Type B pancreatic cell (in vitro differentiated cells): ENCODE measurements around the gene IFT172. TPM values are rescaled to one million over a fixed set of nuclear protein-coding genes. Genes with fewer than 3 reads are reported as not detected.

Experiments used
- DNase-seq: peaks from one replicate; pipeline ENCODE4 v3.0.0; 2021; ENCODE audit warnings: mixed read lengths; ENCODE audit not compliant: unreplicated experiment; ENCODE audit errors: extremely low spot score
- H3K27ac Mint-ChIP-seq: 2 replicates; pipeline ENCODE4 v1.8.0; 2021; ENCODE audit warnings: mild to moderate bottlenecking, mixed read lengths
- H3K27me3 Mint-ChIP-seq: 2 replicates; pipeline ENCODE4 v1.8.0; 2021; ENCODE audit warnings: mixed read lengths
- H3K36me3 Mint-ChIP-seq: 2 replicates; pipeline ENCODE4 v1.8.0; 2021; ENCODE audit warnings: mixed read lengths
- H3K4me1 Mint-ChIP-seq: one replicate; pipeline ENCODE4 v1.8.0; 2021; ENCODE audit warnings: mixed read lengths; ENCODE audit not compliant: unreplicated experiment
- H3K4me3 Mint-ChIP-seq: 2 replicates; pipeline ENCODE4 v1.8.0; 2021; ENCODE audit warnings: mild to moderate bottlenecking, mixed read lengths
- H3K9me3 Mint-ChIP-seq: 2 replicates; pipeline ENCODE4 v1.8.0; 2021; ENCODE audit warnings: mixed read lengths
- total RNA-seq: library from RNA; stranded (reverse); gene quantifications from 2 replicates; pipeline ENCODE4 v1.2.1, GENCODE V29; 2021; ENCODE audit warnings: low replicate concordance
- TF ChIP-seq, protein P1 (sequence below): fragments of 200-600 bp; sonication (generic); conservative IDR thresholded peaks from 2 replicates; pipeline ENCODE4 v1.5.0; 2021; ENCODE audit warnings: antibody characterized with exemption, mild to moderate bottlenecking

Gene IFT172
- total RNA-seq, 1 donor from 2014 or later = 54.1 TPM

- H3K27me3 Mint-ChIP-seq = peaks cover 30% of the 10 kb centered on the region
- H3K36me3 Mint-ChIP-seq = no peaks in the 10 kb centered on the region
- TF ChIP-seq, protein P1, sequence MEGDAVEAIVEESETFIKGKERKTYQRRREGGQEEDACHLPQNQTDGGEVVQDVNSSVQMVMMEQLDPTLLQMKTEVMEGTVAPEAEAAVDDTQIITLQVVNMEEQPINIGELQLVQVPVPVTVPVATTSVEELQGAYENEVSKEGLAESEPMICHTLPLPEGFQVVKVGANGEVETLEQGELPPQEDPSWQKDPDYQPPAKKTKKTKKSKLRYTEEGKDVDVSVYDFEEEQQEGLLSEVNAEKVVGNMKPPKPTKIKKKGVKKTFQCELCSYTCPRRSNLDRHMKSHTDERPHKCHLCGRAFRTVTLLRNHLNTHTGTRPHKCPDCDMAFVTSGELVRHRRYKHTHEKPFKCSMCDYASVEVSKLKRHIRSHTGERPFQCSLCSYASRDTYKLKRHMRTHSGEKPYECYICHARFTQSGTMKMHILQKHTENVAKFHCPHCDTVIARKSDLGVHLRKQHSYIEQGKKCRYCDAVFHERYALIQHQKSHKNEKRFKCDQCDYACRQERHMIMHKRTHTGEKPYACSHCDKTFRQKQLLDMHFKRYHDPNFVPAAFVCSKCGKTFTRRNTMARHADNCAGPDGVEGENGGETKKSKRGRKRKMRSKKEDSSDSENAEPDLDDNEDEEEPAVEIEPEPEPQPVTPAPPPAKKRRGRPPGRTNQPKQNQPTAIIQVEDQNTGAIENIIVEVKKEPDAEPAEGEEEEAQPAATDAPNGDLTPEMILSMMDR = no peak
- no peak overlapping the region for H3K27ac Mint-ChIP-seq
- no peak for DNase-seq
- H3K9me3 Mint-ChIP-seq = no peaks in the 10 kb centered on the region
- H3K4me1 Mint-ChIP-seq = peaks cover 13% of the 10 kb centered on the region
- no peak overlapping the region for H3K4me3 Mint-ChIP-seq
These were observed 3.0 kb upstream of the IFT172 start for GRCh38 chr2:27492557-27492956.

DNA sequence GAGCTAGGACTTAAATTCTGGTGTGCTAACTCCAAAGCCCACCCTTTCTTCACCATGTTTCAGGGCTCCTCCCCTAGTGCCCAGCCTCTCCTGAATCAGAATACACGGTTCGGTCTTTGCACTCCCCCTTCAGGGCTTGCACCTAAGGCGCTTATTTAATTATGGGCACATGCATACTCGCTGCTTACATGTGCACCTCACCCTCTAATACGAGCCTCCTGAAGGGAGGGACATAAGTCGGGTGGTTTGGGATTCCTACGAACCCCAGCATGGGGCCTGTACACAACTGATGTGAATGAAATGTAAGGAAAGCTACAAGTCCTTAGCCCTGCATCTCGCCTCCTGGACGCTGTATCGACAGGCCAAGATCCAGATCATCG lies 435 bp downstream of the IFT172 start:
- Mint-ChIP-seq H3K27me3 (peaks cover 6% of the 10 kb centered on the region), H3K4me3 (peak overlapping the region; percentile 91), H3K27ac (peak overlapping the region; percentile 94), H3K4me1 (peaks cover 13% of the 10 kb centered on the region), H3K9me3 (no peaks in the 10 kb centered on the region), H3K36me3 (no peaks in the 10 kb centered on the region)
- DNase-seq = no peak
- TF ChIP-seq, protein P1 = no peak

- Mint-ChIP-seq H3K27me3 (no peaks in the 10 kb centered on the region), H3K4me3 (no peak overlapping the region), H3K4me1 (peaks cover 13% of the 10 kb centered on the region), H3K36me3 (peaks cover 9% of the 10 kb centered on the region), H3K9me3 (no peaks in the 10 kb centered on the region), H3K27ac (no peak overlapping the region)
- no peak for DNase-seq
- TF ChIP-seq, protein P1 = no peak
These were observed 4.0 kb downstream of the IFT172 start for GRCh38 chr2:27485496-27485895.

GRCh38 chr2:27471961-27472360 lies 17.6 kb downstream of the IFT172 start:
- Mint-ChIP-seq H3K36me3 (peaks cover 13% of the 10 kb centered on the region), H3K4me1 (no peaks in the 10 kb centered on the region), H3K27me3 (no peaks in the 10 kb centered on the region), H3K27ac (no peak overlapping the region), H3K9me3 (no peaks in the 10 kb centered on the region), H3K4me3 (no peak overlapping the region)
- TF ChIP-seq, protein P1 = no peak
- no peak for DNase-seq

DNA sequence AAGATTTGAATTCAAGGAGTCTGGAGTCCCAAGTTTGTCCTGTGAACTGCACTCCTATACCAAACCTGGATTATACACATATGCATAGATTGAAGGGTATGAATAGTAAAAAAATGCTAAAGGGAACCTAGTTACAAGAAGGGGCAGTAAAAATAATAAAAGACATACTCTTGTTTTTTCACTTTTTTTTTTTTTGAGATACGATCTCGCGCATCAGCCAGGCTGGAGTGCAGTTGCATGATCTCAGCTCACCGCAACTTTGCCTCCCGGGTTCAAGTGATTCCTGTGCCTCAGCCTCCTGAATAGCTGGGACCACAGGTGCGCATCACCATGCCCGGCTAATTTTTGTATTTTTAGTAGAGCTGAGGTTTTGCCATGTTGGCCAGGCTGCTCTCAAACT lies 25.1 kb downstream of the IFT172 start:
- peaks cover 3% of the 10 kb centered on the region for H3K36me3 Mint-ChIP-seq
- H3K27ac Mint-ChIP-seq = no peak overlapping the region
- no peaks in the 10 kb centered on the region for H3K4me1 Mint-ChIP-seq
- DNase-seq = no peak
- H3K27me3 Mint-ChIP-seq = no peaks in the 10 kb centered on the region
- TF ChIP-seq, protein P1 = no peak
- H3K4me3 Mint-ChIP-seq = no peak overlapping the region
- H3K9me3 Mint-ChIP-seq = no peaks in the 10 kb centered on the region

DNA sequence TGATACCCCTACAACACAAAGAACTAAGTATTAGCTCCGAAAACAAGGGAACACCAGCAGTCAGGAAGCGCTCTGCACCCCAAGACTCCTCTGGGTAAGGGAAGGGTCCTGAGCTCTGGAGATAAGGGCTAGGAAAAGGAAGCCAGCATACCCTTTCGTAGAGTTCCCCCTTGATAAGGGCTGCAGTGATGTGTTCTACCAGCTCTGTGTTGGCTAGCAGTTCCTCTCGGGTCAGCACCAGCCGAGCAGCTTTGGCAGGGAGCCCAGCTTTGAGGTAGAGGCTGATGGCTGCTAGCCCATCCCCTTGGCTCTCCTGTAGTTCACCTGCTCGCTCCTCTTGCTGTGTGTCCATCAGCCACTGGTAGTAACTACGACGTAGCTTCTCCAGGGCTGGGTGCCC lies 28.4 kb downstream of the IFT172 start:
- Mint-ChIP-seq H3K27me3 (no peaks in the 10 kb centered on the region), H3K36me3 (peaks cover 11% of the 10 kb centered on the region), H3K4me3 (no peak overlapping the region), H3K27ac (no peak overlapping the region), H3K4me1 (no peaks in the 10 kb centered on the region), H3K9me3 (no peaks in the 10 kb centered on the region)
- TF ChIP-seq, protein P1 = no peak
- no peak for DNase-seq
